C4-2B (cell line): ENCODE results near the gene COL1A1.

Experiments used
- CTCF ChIP-seq: fragments of 450-650 bp; conservative IDR thresholded peaks from 2 replicates; pipeline ENCODE4 v1.5.1; 2017; ENCODE audit warnings: mild to moderate bottlenecking
- ZFX ChIP-seq: fragments of 450-650 bp; IDR thresholded peaks from 2 replicates; pipeline ENCODE4 v1.6.1; 2017

DNA sequence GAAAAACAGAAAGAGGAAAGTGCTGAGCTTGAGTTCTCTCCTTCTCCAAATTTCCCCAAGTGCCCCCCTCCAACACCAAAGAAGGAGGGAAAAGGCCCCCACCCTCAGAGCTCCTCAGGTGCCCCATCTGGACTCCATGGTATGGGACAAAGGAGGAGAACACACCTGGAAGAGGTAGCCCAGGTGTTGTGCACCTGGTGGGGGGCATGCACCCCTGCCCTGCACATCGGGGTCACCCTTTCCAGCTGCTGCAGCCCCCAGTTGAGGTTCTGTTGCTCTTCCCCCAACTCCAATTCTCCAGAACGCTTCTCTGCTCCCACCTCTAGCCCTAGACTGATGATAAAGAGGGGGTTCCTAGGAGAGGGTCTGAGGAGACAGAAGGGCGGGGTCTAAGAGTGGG lies 3.0 kb upstream of the COL1A1 start:
- TF ChIP-seq CTCF = no peak
- TF ChIP-seq ZFX = no peak
